ENCODE data around the gene RIOK2. TPM values are rescaled to one million over a fixed set of nuclear protein-coding genes. Genes with fewer than 3 reads are reported as not detected.
"Not testable (repeated sequence)": the region's sequence is repeated elsewhere in the genome, so short reads cannot be mapped to it uniquely, and the experiment has no call there.

Gene RIOK2
- total RNA-seq, 1 experiment from 2014 or later: 28.4 TPM

DNA sequence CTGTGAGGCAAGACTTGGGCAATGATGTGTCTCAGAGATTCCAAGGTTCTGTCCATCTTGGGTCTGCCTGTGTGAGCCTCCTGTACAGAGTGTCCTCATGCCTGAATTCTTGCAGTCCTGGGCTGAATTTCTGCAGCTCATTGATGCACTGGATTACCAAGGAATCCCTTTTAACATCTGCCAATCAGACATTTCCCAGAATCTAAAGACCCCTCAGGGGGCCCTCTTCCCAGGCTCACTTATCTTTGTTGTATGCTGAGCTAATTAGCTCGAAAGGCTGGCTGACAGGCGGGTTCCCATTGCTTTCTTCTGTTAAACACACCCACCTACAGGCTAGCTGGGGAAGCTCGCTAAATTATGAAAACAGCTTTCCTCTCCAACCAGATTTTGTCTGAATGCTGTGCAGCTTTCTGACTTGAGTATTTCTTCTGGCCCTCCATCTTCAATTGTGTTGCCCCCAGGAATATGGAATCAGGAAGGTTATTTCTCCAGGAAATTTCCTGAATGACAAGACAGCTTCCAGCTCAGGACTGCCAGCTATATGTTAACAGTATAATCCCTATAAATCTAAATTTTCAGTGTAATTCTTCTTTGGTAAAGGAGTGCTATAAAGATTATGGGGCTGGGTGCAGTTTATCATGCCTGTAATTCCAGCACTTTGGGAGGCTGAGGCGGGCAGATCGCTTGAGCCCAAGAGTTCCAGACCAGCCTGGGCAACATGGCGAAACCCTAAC is 40.4 kb downstream of the RIOK2 start, which contains the start of gene LIX1:
Gene LIX1 (minus strand): TSS at position 91 of the 734 bp plus-strand sequence. CDS start 35 bp downstream, at position 56.
- Histone ChIP-seq H3K4me3 (no peak within 1 kb of the TSS), H3K9me3 (no peaks in the 10 kb centered on the region), H3K27me3 (peaks cover 16% of the 10 kb centered on the region), H3K36me3 (no peaks in the 10 kb centered on the region)
- DNase-seq: peak; percentile 8

- H3K9me3 ChIP-seq: no peaks in the 10 kb centered on the region
- no peak for DNase-seq
- no peak overlapping the region for H3K4me3 ChIP-seq
- H3K27me3 ChIP-seq: peaks cover 17% of the 10 kb centered on the region
- H3K36me3 ChIP-seq: no peaks in the 10 kb centered on the region
Measured at GRCh38 chr5:97141539-97141938, 41.5 kb downstream of the RIOK2 start.

DNA sequence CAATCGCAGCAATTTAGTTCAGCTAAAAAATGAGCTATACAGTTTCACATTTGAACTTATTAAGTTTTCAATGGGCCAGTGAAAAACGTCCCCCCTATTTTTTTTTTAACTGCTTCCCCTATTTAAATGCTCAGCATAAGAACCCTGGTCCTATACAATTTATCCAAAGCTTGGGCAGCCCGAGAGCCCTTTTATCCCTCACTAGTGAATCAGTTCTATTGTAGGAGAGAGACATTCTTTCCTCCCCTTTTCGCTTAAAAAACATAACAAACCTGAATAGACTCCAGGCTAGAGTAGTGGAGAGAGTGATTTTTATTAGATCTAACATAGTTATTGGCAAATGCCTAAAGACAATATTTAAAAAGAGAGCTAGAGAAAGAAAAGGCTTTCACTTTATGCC is 42.0 kb downstream of the RIOK2 start:
- no peak overlapping the region for H3K4me3 ChIP-seq
- H3K36me3 ChIP-seq: no peaks in the 10 kb centered on the region
- no peak for DNase-seq
- H3K27me3 ChIP-seq: peaks cover 17% of the 10 kb centered on the region
- no peaks in the 10 kb centered on the region for H3K9me3 ChIP-seq

DNA sequence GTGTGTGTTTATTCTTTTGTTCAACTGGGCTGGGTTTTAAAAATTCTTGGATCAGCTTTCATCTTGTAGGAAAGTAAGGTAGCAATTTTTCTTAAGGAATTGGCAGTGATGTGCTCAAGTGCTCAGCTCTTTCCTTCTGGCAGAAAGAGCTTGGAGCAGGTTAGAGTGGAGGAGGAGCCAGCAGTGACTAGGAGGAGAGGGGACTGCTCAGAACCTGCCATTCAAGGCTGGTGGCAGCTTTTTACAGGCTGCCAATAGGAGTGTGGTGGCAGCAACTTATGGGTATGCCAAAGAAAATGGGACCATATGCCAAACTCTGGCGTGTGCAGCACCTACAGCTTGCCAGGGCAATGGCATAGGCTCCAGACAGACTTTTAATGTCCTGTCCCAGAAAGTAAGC is 42.8 kb downstream of the RIOK2 start:
- DNase-seq: peak; percentile 28
- H3K36me3 ChIP-seq, H3K9me3 ChIP-seq, H3K4me3 ChIP-seq: not testable (repeated sequence)
- H3K27me3 ChIP-seq: peaks cover 17% of the 10 kb centered on the region

DNA sequence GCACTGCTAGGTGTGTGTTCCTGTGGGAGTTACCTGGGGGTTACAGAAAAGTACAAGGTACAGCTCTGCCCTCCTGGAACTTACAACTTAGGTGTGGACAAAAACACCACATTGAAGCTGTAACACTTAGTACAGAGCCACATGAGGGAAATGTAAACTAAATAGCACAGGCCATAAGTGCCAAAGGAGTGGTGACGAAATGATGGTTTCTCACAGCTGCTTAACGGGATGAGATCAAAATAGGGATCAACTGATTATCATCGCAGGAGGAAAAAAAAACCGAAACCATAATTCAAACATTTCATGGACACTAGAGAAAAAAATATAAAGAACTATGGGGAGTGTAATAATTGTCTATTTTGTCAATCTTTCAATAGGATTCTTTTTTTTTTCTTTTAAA is 46.6 kb downstream of the RIOK2 start:
- Histone ChIP-seq H3K4me3 (no peak overlapping the region), H3K27me3 (peaks cover 14% of the 10 kb centered on the region), H3K36me3 (no peaks in the 10 kb centered on the region), H3K9me3 (no peaks in the 10 kb centered on the region)
- no peak for DNase-seq

GRCh38 chr5:97135868-97136267 is 47.2 kb downstream of the RIOK2 start:
- Histone ChIP-seq H3K36me3 (no peaks in the 10 kb centered on the region), H3K9me3 (no peaks in the 10 kb centered on the region), H3K27me3 (peaks cover 11% of the 10 kb centered on the region), H3K4me3 (no peak overlapping the region)
- DNase-seq: no peak

- H3K4me3 ChIP-seq: no peak overlapping the region
- DNase-seq: no peak
Measured at GRCh38 chr5:97134634-97135033, 48.4 kb downstream of the RIOK2 start.

GRCh38 chr5:97133101-97133500 is 49.9 kb downstream of the RIOK2 start:
- no peaks in the 10 kb centered on the region for H3K36me3 ChIP-seq
- no peak overlapping the region for H3K4me3 ChIP-seq
- DNase-seq: no peak
- peaks cover 2% of the 10 kb centered on the region; the same call in 1 of the 2 replicates for H3K27me3 ChIP-seq
- H3K9me3 ChIP-seq: no peaks in the 10 kb centered on the region

More at GRCh38 chr5:97134634-97135033, 48.4 kb downstream of the RIOK2 start:
- Histone ChIP-seq H3K36me3 (no peaks in the 10 kb centered on the region), H3K27me3 (peaks cover 5% of the 10 kb centered on the region), H3K9me3 (no peaks in the 10 kb centered on the region)

- Histone ChIP-seq H3K4me3 (no peak overlapping the region), H3K36me3 (no peaks in the 10 kb centered on the region), H3K9me3 (no peaks in the 10 kb centered on the region), H3K27me3 (peaks cover 4% of the 10 kb centered on the region; the same call in 1 of the 2 replicates)
- DNase-seq: no peak
Measured at GRCh38 chr5:97131921-97132320, 51.1 kb downstream of the RIOK2 start.

DNA sequence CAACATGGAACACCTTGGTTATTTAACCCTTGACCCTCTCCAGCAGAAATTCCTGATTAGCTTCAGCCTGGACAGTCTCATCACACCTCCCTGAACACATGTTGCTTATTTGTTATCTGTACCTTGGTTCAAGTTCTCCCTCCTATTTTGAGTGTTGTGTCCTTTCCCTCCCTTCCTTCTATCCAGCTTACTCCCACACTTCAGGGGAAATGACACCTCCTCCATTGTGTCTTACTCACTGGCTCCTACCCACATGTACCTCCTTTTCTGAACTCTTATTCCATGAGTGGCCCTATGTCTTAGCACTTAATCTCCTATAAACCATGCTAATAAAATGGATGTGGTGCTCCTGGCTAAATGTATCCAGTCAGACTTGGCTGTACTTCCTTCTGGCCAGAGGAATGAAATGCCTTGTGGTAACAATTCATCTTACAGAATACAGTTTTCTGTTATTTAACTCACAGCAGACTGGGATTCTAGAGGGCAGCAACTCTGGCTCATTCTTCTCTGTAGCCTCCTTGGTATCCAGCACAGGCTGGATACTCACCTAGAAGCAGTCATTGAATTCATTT is 51.8 kb downstream of the RIOK2 start:
- H3K4me3 ChIP-seq: no peak overlapping the region
- H3K27me3 ChIP-seq: peaks cover 5% of the 10 kb centered on the region; the same call in 1 of the 2 replicates

GRCh38 chr5:97127727-97128126 is 55.3 kb downstream of the RIOK2 start:
- Histone ChIP-seq H3K4me3 (no peak overlapping the region), H3K27me3 (peaks cover 33% of the 10 kb centered on the region), H3K36me3 (no peaks in the 10 kb centered on the region), H3K9me3 (no peaks in the 10 kb centered on the region)
- DNase-seq: no peak

More for the DNA sequence above, 51.8 kb downstream of the RIOK2 start:
- H3K9me3 ChIP-seq: no peaks in the 10 kb centered on the region
- peak; percentile 30 for DNase-seq
- H3K36me3 ChIP-seq: no peaks in the 10 kb centered on the region

DNA sequence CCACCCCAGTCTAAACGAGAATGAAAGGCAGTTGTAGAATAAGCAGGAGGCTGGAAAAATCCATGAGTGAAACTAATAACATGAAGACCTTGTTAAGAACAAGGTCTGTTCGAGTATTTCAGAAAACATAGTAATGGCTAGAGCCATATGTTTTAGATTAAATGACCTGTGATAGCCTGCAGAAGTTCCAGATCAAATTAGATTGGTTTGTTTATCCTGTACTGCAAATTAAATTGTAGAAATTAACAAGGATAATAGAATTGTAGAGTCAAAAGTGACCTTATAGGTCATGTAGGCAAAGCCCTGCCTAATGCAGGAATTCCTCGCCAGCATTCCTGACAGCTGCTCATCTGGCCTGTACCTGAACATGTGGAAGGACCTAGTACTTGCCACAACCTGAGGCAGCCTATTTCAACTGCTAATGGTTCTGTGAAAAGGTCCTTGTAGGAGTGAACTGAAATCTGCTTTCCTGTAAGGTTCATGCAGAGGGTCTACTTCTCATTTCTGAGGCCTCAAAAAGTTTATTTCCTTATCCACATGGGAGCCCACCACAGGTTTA is 57.8 kb downstream of the RIOK2 start:
- peaks cover 54% of the 10 kb centered on the region for H3K27me3 ChIP-seq
- no peaks in the 10 kb centered on the region for H3K36me3 ChIP-seq
- no peaks in the 10 kb centered on the region for H3K9me3 ChIP-seq
- H3K4me3 ChIP-seq: no peak overlapping the region
- no peak for DNase-seq

GRCh38 chr5:97124335-97124734 is 58.7 kb downstream of the RIOK2 start:
- Histone ChIP-seq H3K4me3 (no peak overlapping the region), H3K27me3 (peaks cover 59% of the 10 kb centered on the region), H3K9me3 (no peaks in the 10 kb centered on the region), H3K36me3 (no peaks in the 10 kb centered on the region)
- DNase-seq: no peak

DNA sequence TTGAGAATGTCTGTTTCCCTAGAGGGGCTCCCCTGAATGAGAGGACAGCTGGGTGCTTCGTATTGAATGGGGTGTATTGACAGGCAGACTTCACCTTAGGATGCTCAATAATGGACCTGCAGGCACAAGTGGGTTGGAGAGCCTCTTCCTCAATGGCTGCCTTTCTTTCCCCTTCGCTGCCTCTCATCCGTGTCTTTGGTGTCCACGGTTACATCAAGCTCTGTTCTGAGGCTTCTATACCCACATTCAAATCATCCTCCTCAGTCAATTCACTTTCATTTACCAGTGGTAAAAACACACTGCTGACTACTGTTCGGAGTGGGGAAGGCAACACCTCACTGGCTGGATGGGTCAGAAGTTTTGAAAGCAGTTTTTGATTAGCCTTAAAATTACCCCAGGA is 61.2 kb downstream of the RIOK2 start:
- H3K4me3 ChIP-seq: no peak overlapping the region
- no peaks in the 10 kb centered on the region for H3K36me3 ChIP-seq
- no peak for DNase-seq
- no peaks in the 10 kb centered on the region for H3K9me3 ChIP-seq
- peaks cover 55% of the 10 kb centered on the region for H3K27me3 ChIP-seq

GRCh38 chr5:97120195-97120594 is 62.9 kb downstream of the RIOK2 start:
- DNase-seq: no peak
- Histone ChIP-seq H3K36me3 (no peaks in the 10 kb centered on the region), H3K4me3 (no peak overlapping the region), H3K9me3 (no peaks in the 10 kb centered on the region), H3K27me3 (peaks cover 48% of the 10 kb centered on the region)

GRCh38 chr5:97119007-97119390 is 64.0 kb downstream of the RIOK2 start:
- no peak for DNase-seq

DNA sequence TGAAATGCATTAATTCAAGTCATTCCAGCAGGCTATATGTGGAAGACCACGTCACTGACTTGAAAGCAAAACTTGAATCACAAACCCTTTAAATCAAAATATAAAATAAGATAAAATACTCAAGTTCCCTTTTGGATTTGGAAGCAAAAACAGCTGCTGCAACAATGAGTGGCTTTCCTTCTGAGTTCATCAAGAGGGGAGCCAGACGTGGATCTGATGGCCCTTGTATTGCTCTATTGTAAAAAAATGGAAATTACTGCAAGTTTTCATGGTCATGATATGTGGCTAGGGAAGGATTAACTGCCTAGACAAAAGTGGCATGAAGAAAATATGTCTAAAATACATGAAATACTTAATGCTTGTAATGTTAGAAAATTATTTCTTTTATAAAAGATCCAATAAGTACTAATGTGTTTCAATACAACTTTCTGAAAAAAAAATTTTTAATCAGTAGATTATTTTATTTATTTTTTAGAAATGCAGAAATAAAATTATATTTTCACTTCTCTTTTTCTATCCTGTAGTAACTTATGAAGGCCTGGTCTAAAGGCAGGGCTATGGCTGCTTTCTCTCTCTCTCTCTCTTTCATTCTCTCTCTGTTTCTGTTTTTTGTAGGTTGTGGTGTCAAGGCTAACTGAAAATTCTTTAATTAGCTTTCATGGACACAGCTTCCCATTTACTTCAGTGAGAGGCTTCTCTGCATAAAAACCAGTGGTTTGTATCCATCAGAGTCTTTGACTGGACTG is 64.6 kb downstream of the RIOK2 start:
- Histone ChIP-seq H3K4me3 (no peak overlapping the region), H3K27me3 (peaks cover 33% of the 10 kb centered on the region), H3K9me3 (no peaks in the 10 kb centered on the region), H3K36me3 (no peaks in the 10 kb centered on the region)
- no peak for DNase-seq

More at GRCh38 chr5:97119007-97119390, 64.0 kb downstream of the RIOK2 start:
- Histone ChIP-seq H3K4me3 (no peak overlapping the region), H3K36me3 (no peaks in the 10 kb centered on the region), H3K27me3 (peaks cover 39% of the 10 kb centered on the region), H3K9me3 (no peaks in the 10 kb centered on the region)

Measured in MG63 (cell line).